GM23338 (cell line): ENCODE results near the gene CUBN. TPM values are rescaled to one million over a fixed set of nuclear protein-coding genes. Genes with fewer than 3 reads are reported as not detected.
"Not testable (repeated sequence)": the region's sequence is repeated elsewhere in the genome, so short reads cannot be mapped to it uniquely, and the experiment has no call there.

Experiments used
- ATAC-seq: fragments of 200-7000 bp; cut with Tn5 transposase; 3 replicates; pipeline ENCODE4 v1.9.1; 2020
- DNase-seq: peaks from one replicate; pipeline ENCODE4 v3.0.0-alpha.2; 2015; ENCODE audit warnings: low spot score
- H2AFZ ChIP-seq: fragments of 200-600 bp; sonication (generic); 2 replicates; pipeline ENCODE4 v1.8.0; 2016; ENCODE audit warnings: antibody characterized with exemption, mild to moderate bottlenecking, moderate library complexity
- H3F3A ChIP-seq: fragments of 200-600 bp; sonication (generic); replicated peaks from 2 replicates; pipeline ENCODE4 v1.8.0; 2017; ENCODE audit warnings: antibody characterized with exemption, mixed run types, low read depth
- H3K27ac ChIP-seq: fragments of 200-600 bp; sonication (generic); 2 replicates; pipeline ENCODE4 v1.6.1; 2016; ENCODE audit warnings: low read depth
- H3K27me3 ChIP-seq: fragments of 200-600 bp; sonication (generic); 2 replicates; pipeline ENCODE4 v1.8.0; 2016; ENCODE audit warnings: mild to moderate bottlenecking, mixed run types, moderate library complexity; ENCODE audit not compliant: insufficient read depth
- H3K36me3 ChIP-seq: fragments of 200-600 bp; sonication (generic); 2 replicates; pipeline ENCODE4 v1.8.0; 2016; ENCODE audit warnings: mild to moderate bottlenecking; ENCODE audit not compliant: insufficient read depth
- H3K4me1 ChIP-seq: fragments of 200-600 bp; sonication (generic); 2 replicates; pipeline ENCODE4 v1.8.0; 2016; ENCODE audit warnings: mild to moderate bottlenecking, moderate library complexity; ENCODE audit not compliant: insufficient read depth
- H3K4me2 ChIP-seq: fragments of 200-600 bp; sonication (generic); 2 replicates; pipeline ENCODE4 v1.7.1; 2017; ENCODE audit warnings: mixed run types
- H3K4me3 ChIP-seq: fragments of 200-600 bp; sonication (generic); 2 replicates; pipeline ENCODE4 v1.6.1; 2016; ENCODE audit warnings: mixed run types
- H3K79me2 ChIP-seq: fragments of 200-600 bp; sonication (generic); replicated peaks from 2 replicates; pipeline ENCODE4 v1.8.0; 2017; ENCODE audit warnings: mild to moderate bottlenecking; ENCODE audit not compliant: insufficient read depth
- H3K9me2 ChIP-seq: fragments of 200-600 bp; sonication (generic); 2 replicates; pipeline ENCODE4 v1.8.0; 2017; ENCODE audit not compliant: insufficient read depth
- H4K20me1 ChIP-seq: fragments of 200-600 bp; sonication (generic); replicated peaks from 2 replicates; pipeline ENCODE4 v1.8.0; 2017; ENCODE audit warnings: mild to moderate bottlenecking; ENCODE audit not compliant: insufficient read depth
- H3K27ac Mint-ChIP-seq: 2 replicates; pipeline ENCODE4 v1.8.0; 2020; ENCODE audit warnings: inconsistent platforms, mild to moderate bottlenecking, moderate library complexity, mixed read lengths
- H3K27me3 Mint-ChIP-seq: 3 replicates; pipeline ENCODE4 v1.8.0; 2022; ENCODE audit warnings: low read depth, mild to moderate bottlenecking, moderate library complexity, mixed read lengths, inconsistent platforms; ENCODE audit not compliant: insufficient read depth, poor library complexity
- H3K36me3 Mint-ChIP-seq: 3 replicates; pipeline ENCODE4 v1.8.0; 2021; ENCODE audit warnings: low read depth, mild to moderate bottlenecking, inconsistent platforms, moderate library complexity, mixed read lengths
- H3K4me1 Mint-ChIP-seq: 3 replicates; pipeline ENCODE4 v1.8.0; 2020; ENCODE audit warnings: mild to moderate bottlenecking, inconsistent platforms, mixed read lengths
- H3K4me3 Mint-ChIP-seq: 3 replicates; pipeline ENCODE4 v1.8.0; 2021; ENCODE audit warnings: moderate library complexity, mild to moderate bottlenecking, inconsistent platforms, mixed read lengths
- H3K9me3 Mint-ChIP-seq: 3 replicates; pipeline ENCODE4 v1.8.0; 2020; ENCODE audit warnings: moderate library complexity, mild to moderate bottlenecking, inconsistent platforms, mixed read lengths
- REST ChIP-seq: IDR thresholded peaks from one replicate; pipeline ENCODE4 v1.6.1; 2018; ENCODE audit warnings: antibody characterized with exemption; ENCODE audit not compliant: unreplicated experiment
- ZNF462 ChIP-seq: fragments of 250-450 bp; sonication (Bioruptor Pico); IDR thresholded peaks from 2 replicates; pipeline ENCODE4 v1.5.0; 2020; ENCODE audit warnings: mild to moderate bottlenecking, moderate library complexity
- polyA plus RNA-seq: library from polyadenylated mRNA; unstranded; fragments of >200 nt; fragmentation: Nextera tagmentation; extraction: Ambion mirVana; gene quantifications from 2 replicates; pipeline ENCODE4 v1.2.1, GENCODE V29; 2016
- total RNA-seq: library from RNA; depleted of rRNA; stranded (reverse); fragments of >200 nt; shearing (Covaris generic); gene quantifications from 2 replicates; pipeline ENCODE4 v1.2.3, GENCODE V29; 2014

Gene CUBN
- total and polyA plus RNA-seq, 2 experiments from 2014 or later, result 0.06 to 1.8 TPM

GRCh38 chr10:17019696-17020095, 109.9 kb downstream of the CUBN start (continued):
- no peak for TF ChIP-seq ZNF462
- no peak for TF ChIP-seq REST

- not testable (repeated sequence) for H3K27me3 ChIP-seq, H3K4me3 ChIP-seq, H3K4me3 Mint-ChIP-seq, H3K27me3 Mint-ChIP-seq, H4K20me1 ChIP-seq, H3K27ac Mint-ChIP-seq, H3K79me2 ChIP-seq, H3K36me3 ChIP-seq, ATAC-seq, DNase-seq, H2AFZ ChIP-seq, H3K4me1 ChIP-seq, H3K27ac ChIP-seq, H3K4me1 Mint-ChIP-seq, H3K4me2 ChIP-seq, H3F3A ChIP-seq, H3K9me2 ChIP-seq
- H3K36me3 Mint-ChIP-seq, result peaks cover 11% of the 10 kb centered on the region
- peaks cover 23% of the 10 kb centered on the region for H3K9me3 Mint-ChIP-seq
Observed at GRCh38 chr10:17013131-17013983, 116.3 kb downstream of the CUBN start.

- H3K36me3 ChIP-seq, H3K4me3 ChIP-seq, ATAC-seq, DNase-seq, H3K27me3 ChIP-seq, H3K36me3 Mint-ChIP-seq, H3K27ac ChIP-seq, H3K4me1 Mint-ChIP-seq, H3F3A ChIP-seq, H3K9me2 ChIP-seq, H3K4me3 Mint-ChIP-seq, H3K27ac Mint-ChIP-seq, H3K27me3 Mint-ChIP-seq, H4K20me1 ChIP-seq, H3K79me2 ChIP-seq, H2AFZ ChIP-seq, H3K4me1 ChIP-seq, H3K4me2 ChIP-seq: not testable (repeated sequence)
- peaks cover 20% of the 10 kb centered on the region for H3K9me3 Mint-ChIP-seq
Observed at GRCh38 chr10:17012731-17013130, 116.9 kb downstream of the CUBN start.
